Choroid plexus epithelial cell (primary cell): ENCODE data around the gene IL27RA.

Source experiments
- DNase-seq: peaks from one replicate; pipeline ENCODE4 v3.0.0-alpha.2; 2010; ENCODE audit warnings: low read depth
- H3K4me3 ChIP-seq: 2 replicates; pipeline ENCODE4 v1.5.1; 2011; ENCODE audit warnings: low read depth, mild to moderate bottlenecking, control low read depth, low read length, moderate library complexity
- CTCF ChIP-seq: conservative IDR thresholded peaks from 2 replicates; pipeline ENCODE4 v1.5.1; 2011; ENCODE audit warnings: low read depth, mild to moderate bottlenecking, control low read depth, inconsistent platforms, low read length, moderate library complexity

Gene IL27RA

GRCh38 chr19:14061751-14062557, 30.4 kb downstream of the IL27RA start, which contains the start of gene PALM3:
TSS of gene PALM3 (minus strand) at chr19:14062076. CDS start at chr19:14061980, 96 bp downstream.
- H3K4me3 ChIP-seq = no peak within 1 kb of the TSS
- no peak for TF ChIP-seq CTCF
- DNase-seq = no peak

GRCh38 chr19:14062558-14062855, 30.9 kb downstream of the IL27RA start:
- no peak for DNase-seq
- no peak for TF ChIP-seq CTCF
- no peak overlapping the region for H3K4me3 ChIP-seq

- no peak for DNase-seq
- no peak overlapping the region for H3K4me3 ChIP-seq
- TF ChIP-seq CTCF = no peak
These were observed 31.5 kb downstream of the IL27RA start for GRCh38 chr19:14063105-14063504.

GRCh38 chr19:14066134-14066533, 34.6 kb downstream of the IL27RA start:
- no peak for TF ChIP-seq CTCF
- H3K4me3 ChIP-seq = no peak overlapping the region
- no peak for DNase-seq

GRCh38 chr19:14070268-14071050, 38.9 kb downstream of the IL27RA start:
- no peak for DNase-seq
- no peak overlapping the region for H3K4me3 ChIP-seq
- no peak for TF ChIP-seq CTCF

GRCh38 chr19:14072535-14073260, 41.1 kb downstream of the IL27RA start, which contains the start of gene MISP3:
TSS of gene MISP3 (plus strand) at chr19:14072786. CDS start at chr19:14073310, 524 bp downstream.
- H3K4me3 ChIP-seq = peak within 1 kb of the TSS; percentile 64
- DNase-seq = peak; percentile 25
- TF ChIP-seq CTCF = peak; percentile 11
